K562 (cell line): ENCODE measurements around the gene ACP5. TPM values are rescaled to one million over a fixed set of nuclear protein-coding genes. Genes with fewer than 3 reads are reported as not detected.
A peak's percentile ranks its signal among the peaks of the same experiment; 100 is the strongest.

Experiments
- ATF3 ChIP-seq, 2 experiments: fragments of 450-650 bp in 1 of 2; sonication (generic) in 1 of 2; formaldehyde crosslinking in 1 of 2; IDR thresholded peaks in 1 of 2; conservative IDR thresholded peaks in 1 of 2; 2 replicates each; pipeline versions ENCODE4 v1.6.1 to v1.8.1; 2016 to 2023; ENCODE audit warnings: mild to moderate bottlenecking in 2 of 2, moderate library complexity in 2 of 2, inconsistent platforms in 1 of 2, missing genetic modification reagents in 1 of 2
- BCL6 ChIP-seq: fragments of 250-450 bp; sonication (Bioruptor Pico); IDR thresholded peaks from 2 replicates; pipeline ENCODE4 v1.4.0; 2020
- CAMTA2 ChIP-seq: fragments of 250-450 bp; sonication (Bioruptor Pico); conservative IDR thresholded peaks from 2 replicates; pipeline ENCODE4 v1.5.1; 2022
- CBFA2T3 ChIP-seq: fragments of 450-650 bp; IDR thresholded peaks from 2 replicates; pipeline ENCODE4 v1.6.1; 2017
- DIDO1 ChIP-seq: fragments of 450-650 bp; IDR thresholded peaks from 2 replicates; pipeline ENCODE4 v1.6.1; 2016; ENCODE audit warnings: low read depth, missing biosample characterization, missing genetic modification characterization
- ERF ChIP-seq: fragments of 450-650 bp; formaldehyde crosslinking; IDR thresholded peaks from 2 replicates; pipeline ENCODE4 v1.4.0; 2020; ENCODE audit warnings: mild to moderate bottlenecking, mixed read lengths
- GTF2B ChIP-seq: IDR thresholded peaks from 2 replicates; pipeline ENCODE4 v1.6.1; 2011; ENCODE audit not compliant: insufficient read length; ENCODE audit errors: extremely low read depth
- HIVEP1 ChIP-seq: fragments of 250-450 bp; sonication (Bioruptor Pico); IDR thresholded peaks from 2 replicates; pipeline ENCODE4 v1.4.0; 2020; ENCODE audit warnings: mild to moderate bottlenecking
- KDM2B ChIP-seq: fragments of 250-450 bp; sonication (Bioruptor Pico); IDR thresholded peaks from 2 replicates; pipeline ENCODE4 v1.8.0; 2021; ENCODE audit warnings: mild to moderate bottlenecking, moderate library complexity
- KLF10 ChIP-seq: fragments of 250-450 bp; sonication (Bioruptor Pico); IDR thresholded peaks from 2 replicates; pipeline ENCODE4 v1.6.1; 2021; ENCODE audit warnings: matching md5 sums
- MAZ ChIP-seq, 2 experiments: fragments of 450-650 bp in 1 of 2; sonication (generic) in 1 of 2; formaldehyde crosslinking; IDR thresholded peaks in 1 of 2; conservative IDR thresholded peaks in 1 of 2; 2 replicates each; pipeline versions ENCODE4 v1.4.0 to v1.5.0; 2020; ENCODE audit warnings: mild to moderate bottlenecking in 1 of 2, missing genetic modification reagents in 1 of 2
- MEF2A ChIP-seq: IDR thresholded peaks from 2 replicates; pipeline ENCODE4 v1.6.1; 2011; ENCODE audit warnings: low read depth, mild to moderate bottlenecking, low read length, moderate library complexity; ENCODE audit not compliant: control insufficient read depth
- MTA3 ChIP-seq: fragments of 450-650 bp; formaldehyde crosslinking; IDR thresholded peaks from 2 replicates; pipeline ENCODE4 v1.6.1; 2017; ENCODE audit warnings: mild to moderate bottlenecking, borderline replicate concordance
- PPARD ChIP-seq: fragments of 250-450 bp; sonication (Bioruptor Pico); IDR thresholded peaks from 2 replicates; pipeline ENCODE4 v1.8.0; 2022; ENCODE audit warnings: inconsistent platforms, mild to moderate bottlenecking, moderate library complexity
- SETDB1 ChIP-seq: IDR thresholded peaks from one replicate; pipeline ENCODE4 v1.6.1; 2012; ENCODE audit warnings: low read length, control low read depth, inconsistent platforms
- SIX5 ChIP-seq, 2 experiments: IDR thresholded peaks; 2 replicates each; pipeline ENCODE4 v1.6.1; 2011; ENCODE audit warnings: low read length in 2 of 2, borderline replicate concordance in 1 of 2, low read depth in 1 of 2, mild to moderate bottlenecking in 1 of 2, moderate library complexity in 1 of 2; ENCODE audit not compliant: insufficient read depth in 1 of 2
- SRSF7 ChIP-seq: fragments of 200-400 bp; formaldehyde crosslinking; optimal IDR thresholded peaks from 2 replicates; pipeline ENCODE3; 2017; ENCODE audit warnings: mild to moderate bottlenecking, low read depth, low read length
- TGIF2 ChIP-seq: sonication (generic); formaldehyde crosslinking; IDR thresholded peaks from 2 replicates; pipeline ENCODE4 v1.8.1; 2022; ENCODE audit warnings: mild to moderate bottlenecking, missing genetic modification reagents, moderate library complexity
- ZBTB34 ChIP-seq: fragments of 250-450 bp; sonication (Bioruptor Pico); IDR thresholded peaks from 2 replicates; pipeline ENCODE4 v1.8.0; 2021; ENCODE audit warnings: mild to moderate bottlenecking, moderate library complexity
- ZC3H8 ChIP-seq: fragments of 450-650 bp; IDR thresholded peaks from 2 replicates; pipeline ENCODE4 v1.6.1; 2017
- ZKSCAN1 ChIP-seq: fragments of 150-350 bp; IDR thresholded peaks from 2 replicates; pipeline ENCODE4 v1.6.1; 2016; ENCODE audit warnings: low read depth, low read length
- ZNF717 ChIP-seq: fragments of 250-450 bp; sonication (Bioruptor Pico); IDR thresholded peaks from 2 replicates; pipeline ENCODE4 v1.5.0; 2021
- ZNF830 ChIP-seq: fragments of 250-450 bp; sonication (Bioruptor Pico); IDR thresholded peaks from 2 replicates; pipeline ENCODE4 v1.5.0; 2021; ENCODE audit warnings: mild to moderate bottlenecking
- polyA plus RNA-seq, 8 experiments: library from polyadenylated mRNA; depleted of rRNA in 4 of 8; stranded (reverse) in 5 of 8; unstranded in 3 of 8; fragments of >200 nt; fragmentation: Nextera tagmentation in 2 of 8; fragmentation: Illumina TruSeq in 1 of 8; extraction: Ambion mirVana in 2 of 8; extraction: Trizol in 1 of 8; gene quantifications; 2 replicates each; pipeline versions ENCODE4 v1.2.1 to v1.2.3, GENCODE V29; 2011 to 2014; ENCODE audit warnings: inconsistent platforms in 1 of 8, missing spikeins in 1 of 8
- total RNA-seq, 7 experiments: library from RNA; depleted of rRNA in 6 of 7; stranded (reverse); fragments of >200 nt in 6 of 7; fragmentation: Illumina TruSeq in 2 of 7; extraction: Trizol in 2 of 7; gene quantifications; 2 replicates each; pipeline versions ENCODE4 v1.2.1 to v1.2.3, GENCODE V29; 2011 to 2021; ENCODE audit warnings: low replicate concordance in 1 of 7
- TF ChIP-seq, protein P1 (sequence below): fragments of 450-650 bp; formaldehyde crosslinking; IDR thresholded peaks from 2 replicates; pipeline ENCODE4 v1.4.0; 2022; ENCODE audit warnings: missing genetic modification characterization
- TF ChIP-seq, protein P2 (sequence below): fragments of 250-450 bp; sonication (Bioruptor Pico); IDR thresholded peaks from 2 replicates; pipeline ENCODE4 v1.8.0; 2021; ENCODE audit warnings: borderline replicate concordance, mild to moderate bottlenecking, moderate library complexity; ENCODE audit not compliant: poor library complexity, severe bottlenecking

Gene ACP5
- total and polyA plus RNA-seq, 9 of the 15 experiments (the other 6 are each of a cell fraction or from before 2014, with no cell fraction given), result 0.06 to 1.1 (median 0.31) TPM; not detected in 1

DNA sequence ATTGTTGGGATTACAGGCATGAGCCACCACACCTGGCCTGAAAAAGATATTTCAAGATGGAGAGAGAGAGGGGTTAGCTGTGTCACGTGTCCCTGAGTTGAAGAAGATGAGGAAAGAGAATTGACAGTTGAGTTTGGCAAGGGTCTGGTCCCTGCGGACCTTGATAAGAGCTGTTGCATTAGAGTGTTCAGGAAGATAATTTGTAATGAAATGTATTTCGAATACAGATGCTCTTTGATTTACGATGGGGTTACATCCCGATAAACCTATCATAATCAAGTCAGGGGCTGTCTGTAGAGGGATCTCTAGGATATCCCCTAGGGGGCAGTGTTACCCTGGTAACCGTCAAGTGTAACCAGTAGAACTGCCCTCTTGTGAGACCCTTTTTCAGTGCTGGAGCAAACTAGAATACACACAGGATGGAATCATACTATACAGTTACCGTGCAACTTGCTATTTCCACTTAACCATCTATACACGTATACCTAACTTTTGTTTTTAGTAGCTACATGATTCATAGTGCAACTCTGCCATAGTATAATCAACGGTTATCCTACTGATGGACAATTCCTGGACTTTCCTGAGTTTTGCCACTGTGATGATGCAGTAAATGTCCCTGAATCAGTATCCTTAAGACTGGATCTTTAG is 16.9 kb downstream of the ACP5 start (continued):
- TF ChIP-seq, protein P1, sequence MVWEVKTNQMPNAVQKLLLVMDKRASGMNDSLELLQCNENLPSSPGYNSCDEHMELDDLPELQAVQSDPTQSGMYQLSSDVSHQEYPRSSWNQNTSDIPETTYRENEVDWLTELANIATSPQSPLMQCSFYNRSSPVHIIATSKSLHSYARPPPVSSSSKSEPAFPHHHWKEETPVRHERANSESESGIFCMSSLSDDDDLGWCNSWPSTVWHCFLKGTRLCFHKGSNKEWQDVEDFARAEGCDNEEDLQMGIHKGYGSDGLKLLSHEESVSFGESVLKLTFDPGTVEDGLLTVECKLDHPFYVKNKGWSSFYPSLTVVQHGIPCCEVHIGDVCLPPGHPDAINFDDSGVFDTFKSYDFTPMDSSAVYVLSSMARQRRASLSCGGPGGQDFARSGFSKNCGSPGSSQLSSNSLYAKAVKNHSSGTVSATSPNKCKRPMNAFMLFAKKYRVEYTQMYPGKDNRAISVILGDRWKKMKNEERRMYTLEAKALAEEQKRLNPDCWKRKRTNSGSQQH (CRISPR knock-in tag), result no peak
- TF ChIP-seq ATF3 (IDR thresholded peaks at IDR 0.05), result 0 out of 2 replicates have a peak, but pooled peaks have one; percentile 41
- TF ChIP-seq ATF3 (CRISPR knock-in tag; conservative IDR thresholded peaks at IDR 0.05), result no peak
- no peak for TF ChIP-seq HIVEP1 (CRISPR knock-in tag)
- TF ChIP-seq KLF10 (CRISPR knock-in tag), result no peak
- no peak for TF ChIP-seq ZBTB34 (CRISPR knock-in tag)
- TF ChIP-seq ERF (CRISPR knock-in tag), result no peak
- TF ChIP-seq BCL6 (CRISPR knock-in tag), result no peak
- TF ChIP-seq MAZ (CRISPR knock-in tag; conservative IDR thresholded peaks at IDR 0.05 in 1 of 2, IDR thresholded peaks at IDR 0.05 in 1 of 2), result peak in 1 of 2 experiments; percentile 29; a peak in 2 of 4 replicates
- TF ChIP-seq CBFA2T3, result peak; percentile 98
- TF ChIP-seq ZNF717, result no peak
- TF ChIP-seq PPARD (CRISPR knock-in tag), result no peak
- TF ChIP-seq, protein P2, sequence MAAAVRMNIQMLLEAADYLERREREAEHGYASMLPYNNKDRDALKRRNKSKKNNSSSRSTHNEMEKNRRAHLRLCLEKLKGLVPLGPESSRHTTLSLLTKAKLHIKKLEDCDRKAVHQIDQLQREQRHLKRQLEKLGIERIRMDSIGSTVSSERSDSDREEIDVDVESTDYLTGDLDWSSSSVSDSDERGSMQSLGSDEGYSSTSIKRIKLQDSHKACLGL (CRISPR knock-in tag), result no peak
- no peak for TF ChIP-seq ZNF830 (CRISPR knock-in tag)
- no peak for TF ChIP-seq KDM2B (CRISPR knock-in tag)
- TF ChIP-seq SIX5 (IDR thresholded peaks at IDR 0.05; ENCODE audit: borderline replicate concordance in 1 of 2, insufficient read depth in 1 of 2, low read depth in 1 of 2, low read length in 2 of 2), result no peak
- no peak for TF ChIP-seq SETDB1
- TF ChIP-seq MTA3, result peak; percentile 82
- TF ChIP-seq MEF2A, result peak; percentile 52; the same call in 1 of the 2 replicates
- no peak for TF ChIP-seq TGIF2 (CRISPR knock-in tag)
- TF ChIP-seq ZC3H8, result peak; percentile 28; the same call in 1 of the 2 replicates
- 0 out of 2 replicates have a peak, but pooled peaks have one; percentile 12 for TF ChIP-seq DIDO1 (tag)
- TF ChIP-seq CAMTA2 (CRISPR knock-in tag), result no peak
- TF ChIP-seq SRSF7, result no peak
- TF ChIP-seq ZKSCAN1, result no peak
- TF ChIP-seq GTF2B, result no peak
